ENCODE measurements around the gene FN1.

The FN1 gene

DNA sequence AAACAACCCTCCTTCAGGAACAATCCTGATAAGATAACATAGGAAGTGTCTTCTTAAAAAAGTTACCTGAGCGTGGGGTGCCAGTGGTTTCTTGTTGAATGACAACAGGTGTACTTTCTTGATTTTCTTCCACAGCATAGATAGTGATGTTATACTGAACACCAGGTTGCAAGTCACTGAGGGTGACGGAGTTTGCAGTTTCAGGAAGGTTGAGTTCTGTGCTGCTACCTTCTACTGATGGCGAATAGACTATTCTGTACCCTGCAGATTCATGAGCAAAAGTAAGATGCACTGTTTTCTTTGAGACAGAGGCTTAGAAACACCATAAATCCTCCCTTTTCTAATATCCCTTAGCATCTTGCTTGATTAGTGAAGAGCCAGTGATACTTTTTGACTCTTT lies 28.8 kb downstream of the FN1 start:
- peak overlapping the region; percentile 17 to 34 for H3K27ac ChIP-seq
- H3K9me3 ChIP-seq: no peaks in the 10 kb centered on the region
- H3K4me1 ChIP-seq: peaks cover 0 to 58% (median 5%) of the 10 kb centered on the region in 4 donors
- intact Hi-C loops (cut with DNase I; ENCODE audit: low total_unique reads): no loop called here
- DNase-seq: no peak
- TF ChIP-seq, protein P1, sequence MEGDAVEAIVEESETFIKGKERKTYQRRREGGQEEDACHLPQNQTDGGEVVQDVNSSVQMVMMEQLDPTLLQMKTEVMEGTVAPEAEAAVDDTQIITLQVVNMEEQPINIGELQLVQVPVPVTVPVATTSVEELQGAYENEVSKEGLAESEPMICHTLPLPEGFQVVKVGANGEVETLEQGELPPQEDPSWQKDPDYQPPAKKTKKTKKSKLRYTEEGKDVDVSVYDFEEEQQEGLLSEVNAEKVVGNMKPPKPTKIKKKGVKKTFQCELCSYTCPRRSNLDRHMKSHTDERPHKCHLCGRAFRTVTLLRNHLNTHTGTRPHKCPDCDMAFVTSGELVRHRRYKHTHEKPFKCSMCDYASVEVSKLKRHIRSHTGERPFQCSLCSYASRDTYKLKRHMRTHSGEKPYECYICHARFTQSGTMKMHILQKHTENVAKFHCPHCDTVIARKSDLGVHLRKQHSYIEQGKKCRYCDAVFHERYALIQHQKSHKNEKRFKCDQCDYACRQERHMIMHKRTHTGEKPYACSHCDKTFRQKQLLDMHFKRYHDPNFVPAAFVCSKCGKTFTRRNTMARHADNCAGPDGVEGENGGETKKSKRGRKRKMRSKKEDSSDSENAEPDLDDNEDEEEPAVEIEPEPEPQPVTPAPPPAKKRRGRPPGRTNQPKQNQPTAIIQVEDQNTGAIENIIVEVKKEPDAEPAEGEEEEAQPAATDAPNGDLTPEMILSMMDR (IDR thresholded peaks at IDR 0.05): no peak
- H3K4me3 ChIP-seq: no peak overlapping the region
- H3K36me3 ChIP-seq: peaks cover 76 to 94% (median 83%) of the 10 kb centered on the region in 3 donors
- H3K27me3 ChIP-seq: no peaks in the 10 kb centered on the region

DNA sequence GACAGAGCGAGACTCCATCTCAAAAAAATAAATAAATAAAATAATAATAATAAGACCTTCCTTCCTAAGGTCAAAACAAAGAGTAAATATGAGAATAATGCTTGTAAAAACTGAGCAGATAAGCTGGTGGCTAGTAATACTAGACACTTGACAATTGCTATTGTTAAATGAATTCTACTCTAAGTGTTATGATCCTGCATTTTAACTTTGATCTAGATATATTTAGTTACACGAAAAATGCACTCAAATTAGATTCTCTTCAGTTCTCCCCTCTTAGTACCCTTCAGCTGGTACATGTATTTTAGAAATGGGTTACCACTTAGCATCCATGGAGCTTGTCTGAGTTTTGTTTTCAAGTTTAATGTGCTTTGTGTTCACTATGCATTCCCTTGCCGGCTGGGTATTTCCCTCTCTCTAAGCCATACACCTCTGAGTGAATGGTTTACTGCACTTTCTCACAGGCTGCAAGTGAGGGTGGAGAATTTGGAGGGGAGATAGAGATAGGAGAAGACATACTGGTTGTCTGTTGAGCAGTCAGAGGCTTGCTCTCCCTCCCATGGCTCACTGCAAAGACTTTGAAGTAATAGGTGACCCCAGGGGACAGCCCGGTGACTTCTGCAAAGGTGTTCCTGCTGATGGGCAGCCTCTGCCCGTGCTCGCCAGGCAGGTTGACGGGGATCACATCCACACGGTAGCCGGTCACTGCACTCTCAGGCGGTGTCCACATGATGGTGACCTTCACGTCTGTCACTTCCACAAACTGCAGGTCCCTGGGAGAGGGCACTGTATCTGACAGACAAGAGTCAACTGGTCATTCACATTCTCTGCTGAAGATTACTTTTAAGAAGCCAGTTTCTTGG lies 29.9 kb downstream of the FN1 start:
- Histone ChIP-seq H3K27ac (peak overlapping the region in 1 of 2 donors; percentile 44), H3K9me3 (no peaks in the 10 kb centered on the region), H3K36me3 (peaks cover 72 to 90% (median 74%) of the 10 kb centered on the region in 3 donors), H3K27me3 (no peaks in the 10 kb centered on the region), H3K4me1 (peaks cover 0 to 57% (median 7%) of the 10 kb centered on the region in 4 donors), H3K4me3 (no peak overlapping the region)
- intact Hi-C loops (cut with DNase I; ENCODE audit: low total_unique reads): no loop called here
- TF ChIP-seq, protein P1 (IDR thresholded peaks at IDR 0.05): no peak
- no peak for DNase-seq

DNA sequence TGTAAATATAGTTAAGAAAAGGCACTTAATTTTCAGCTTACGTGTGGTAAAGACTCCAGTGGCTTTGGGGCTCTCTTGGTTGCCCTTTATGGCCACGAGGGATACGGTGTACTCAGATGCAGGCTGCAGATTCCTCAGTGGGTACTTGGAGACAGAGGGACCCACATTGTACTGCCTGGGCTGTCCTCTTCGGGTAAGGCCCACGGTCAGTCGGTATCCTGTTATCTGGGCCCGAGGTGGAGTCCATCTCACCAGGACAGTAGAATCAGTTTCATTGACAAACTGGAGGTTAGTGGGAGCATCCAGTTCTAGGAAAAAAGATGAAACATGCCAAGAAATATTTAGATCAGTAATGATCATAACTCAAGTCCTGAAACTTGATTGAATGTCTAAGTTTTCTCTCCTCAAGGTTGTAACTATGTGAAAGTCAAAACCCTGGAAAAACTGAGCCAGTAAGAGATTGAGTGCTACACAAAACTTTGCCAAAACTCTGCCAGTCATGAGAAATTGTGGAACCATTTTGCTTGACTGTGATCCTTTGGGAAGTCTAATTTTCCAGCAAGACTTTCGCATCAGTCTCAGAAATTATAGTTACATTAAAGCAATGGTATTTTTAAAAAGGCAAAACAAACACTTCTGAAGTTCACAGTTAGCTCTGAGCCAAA lies 31.4 kb downstream of the FN1 start:
- Histone ChIP-seq H3K36me3 (peaks cover 69 to 85% (median 73%) of the 10 kb centered on the region in 3 donors), H3K4me3 (no peak overlapping the region), H3K27ac (peak overlapping the region; percentile 42 to 44), H3K4me1 (peaks cover 0 to 60% (median 7%) of the 10 kb centered on the region in 4 donors), H3K9me3 (no peaks in the 10 kb centered on the region), H3K27me3 (no peaks in the 10 kb centered on the region)
- intact Hi-C loops (cut with DNase I; ENCODE audit: low total_unique reads): no loop called here
- TF ChIP-seq, protein P1 (IDR thresholded peaks at IDR 0.05): no peak
- no peak for DNase-seq

DNA sequence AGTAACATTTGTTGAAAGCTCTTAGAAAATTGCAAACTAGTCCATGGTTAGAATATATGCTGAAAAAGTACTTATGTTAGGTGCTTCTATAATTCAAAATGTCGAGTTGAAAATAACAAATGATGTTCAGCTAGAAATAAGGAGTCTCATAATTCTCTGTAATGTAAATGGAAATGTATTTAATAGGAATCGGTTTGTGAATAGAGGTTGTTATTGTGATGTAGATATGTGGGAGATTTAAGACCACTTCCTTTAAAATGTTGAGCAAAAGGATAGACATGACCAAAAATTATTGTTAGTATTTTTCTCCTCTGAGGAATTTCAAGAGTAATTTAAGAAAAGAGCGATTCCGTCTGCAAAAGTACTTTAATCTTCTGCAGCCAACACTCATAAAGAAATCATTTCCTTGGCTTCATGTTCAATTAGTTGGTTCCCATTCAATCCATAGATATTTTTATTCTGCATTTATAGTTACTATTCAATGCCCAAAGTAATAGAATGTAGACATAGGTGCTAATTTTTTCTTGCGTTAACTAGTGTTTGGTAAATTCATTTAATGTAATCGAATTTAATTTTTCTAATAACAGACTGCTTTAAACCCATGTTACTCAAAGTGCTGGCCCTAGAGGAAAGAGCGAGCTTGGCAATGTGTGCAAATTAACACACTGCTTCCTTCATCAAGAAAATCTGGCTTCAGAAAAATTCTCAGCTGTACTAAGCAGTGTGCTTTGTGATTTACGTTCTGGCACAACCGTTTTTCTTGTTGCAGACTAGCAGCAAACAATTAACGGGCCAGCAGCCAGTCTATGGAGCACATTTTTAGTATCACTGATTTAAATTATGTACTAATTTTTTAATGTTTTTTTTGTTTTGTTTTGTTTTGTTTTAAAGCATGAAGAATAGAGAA lies 32.2 kb downstream of the FN1 start:
- no peak for DNase-seq
- TF ChIP-seq, protein P1 (IDR thresholded peaks at IDR 0.05): no peak
- Histone ChIP-seq H3K4me1 (peaks cover 0 to 64% (median 7%) of the 10 kb centered on the region in 4 donors), H3K9me3 (no peaks in the 10 kb centered on the region), H3K4me3 (no peak overlapping the region), H3K27me3 (no peaks in the 10 kb centered on the region), H3K27ac (peak overlapping the region; percentile 42 to 44), H3K36me3 (peaks cover 67 to 84% (median 72%) of the 10 kb centered on the region in 3 donors)
- intact Hi-C loops (cut with DNase I; ENCODE audit: low total_unique reads): no loop called here

- H3K27me3 ChIP-seq: no peaks in the 10 kb centered on the region
- H3K27ac ChIP-seq: peak overlapping the region; percentile 43 to 48
- intact Hi-C loops (cut with DNase I; ENCODE audit: low total_unique reads): no loop called here
- H3K4me3 ChIP-seq: no peak overlapping the region
- TF ChIP-seq, protein P1 (IDR thresholded peaks at IDR 0.05): no peak
- H3K4me1 ChIP-seq: peaks cover 0 to 82% (median 14%) of the 10 kb centered on the region in 4 donors
- peaks cover 63 to 82% (median 71%) of the 10 kb centered on the region in 3 donors for H3K36me3 ChIP-seq
- DNase-seq: no peak
- no peaks in the 10 kb centered on the region for H3K9me3 ChIP-seq
Observed at GRCh38 chr2:215401896-215402379, 33.9 kb downstream of the FN1 start.

Measured in tibial artery (tissue), 4 donors.